GM19238 (cell line): ENCODE results near the gene CADM1.

ENCODE experiments used
- DNase-seq: peaks from one replicate; pipeline ENCODE4 v3.0.0; 2011; ENCODE audit warnings: low spot score; ENCODE audit not compliant: insufficient read length

CADM1 gene

GRCh38 chr11:115214644-115215234 lies 289.5 kb downstream of the CADM1 start:
- no peak for DNase-seq

- no peak for DNase-seq
Measured at GRCh38 chr11:115213007-115213406, 291.2 kb downstream of the CADM1 start.

- DNase-seq, result no peak
Measured at GRCh38 chr11:115208808-115209259, 295.4 kb downstream of the CADM1 start.

GRCh38 chr11:115207916-115208315 lies 296.3 kb downstream of the CADM1 start:
- DNase-seq, result no peak

- DNase-seq, result no peak
Measured at GRCh38 chr11:115207166-115207591, 297.0 kb downstream of the CADM1 start.

GRCh38 chr11:115206365-115207022 lies 297.7 kb downstream of the CADM1 start:
- no peak for DNase-seq

GRCh38 chr11:115202900-115203552 lies 301.2 kb downstream of the CADM1 start:
- no peak for DNase-seq

- DNase-seq, result no peak
Measured at GRCh38 chr11:115202074-115202473, 302.1 kb downstream of the CADM1 start.

- no peak for DNase-seq
Measured at GRCh38 chr11:115201111-115201792, 303.0 kb downstream of the CADM1 start.

- no peak for DNase-seq
Measured at GRCh38 chr11:115199481-115200069, 304.6 kb downstream of the CADM1 start.

- DNase-seq, result no peak
Measured at GRCh38 chr11:115198321-115198741, 305.9 kb downstream of the CADM1 start.

- DNase-seq, result no peak
Measured at GRCh38 chr11:115197433-115197832, 306.8 kb downstream of the CADM1 start.

GRCh38 chr11:115197031-115197430 lies 307.2 kb downstream of the CADM1 start:
- DNase-seq, result no peak

- no peak for DNase-seq
Measured at GRCh38 chr11:115194802-115195110, 309.5 kb downstream of the CADM1 start.

- peak; percentile 10 for DNase-seq
Measured at GRCh38 chr11:115193914-115194801, 310.1 kb downstream of the CADM1 start.

- DNase-seq, result no peak
Measured at GRCh38 chr11:115191761-115192160, 312.5 kb downstream of the CADM1 start.

- no peak for DNase-seq
Measured at GRCh38 chr11:115190196-115190595, 314.0 kb downstream of the CADM1 start.

GRCh38 chr11:115188898-115189278 lies 315.3 kb downstream of the CADM1 start:
- DNase-seq, result no peak

GRCh38 chr11:115188188-115188897 lies 315.9 kb downstream of the CADM1 start:
- DNase-seq, result no peak

- no peak for DNase-seq
Measured at GRCh38 chr11:115185931-115186330, 318.3 kb downstream of the CADM1 start.
